Measurements from ENCODE around the gene CLSTN3. TPM values are rescaled to one million over a fixed set of nuclear protein-coding genes. Genes with fewer than 3 reads are reported as not detected.
"Not testable (repeated sequence)": the region's sequence is repeated elsewhere in the genome, so short reads cannot be mapped to it uniquely, and the experiment has no call there.

Gene CLSTN3
- total and polyA plus RNA-seq, 4 donors = 30.8 to 74.2 (median 37.0) TPM

DNA sequence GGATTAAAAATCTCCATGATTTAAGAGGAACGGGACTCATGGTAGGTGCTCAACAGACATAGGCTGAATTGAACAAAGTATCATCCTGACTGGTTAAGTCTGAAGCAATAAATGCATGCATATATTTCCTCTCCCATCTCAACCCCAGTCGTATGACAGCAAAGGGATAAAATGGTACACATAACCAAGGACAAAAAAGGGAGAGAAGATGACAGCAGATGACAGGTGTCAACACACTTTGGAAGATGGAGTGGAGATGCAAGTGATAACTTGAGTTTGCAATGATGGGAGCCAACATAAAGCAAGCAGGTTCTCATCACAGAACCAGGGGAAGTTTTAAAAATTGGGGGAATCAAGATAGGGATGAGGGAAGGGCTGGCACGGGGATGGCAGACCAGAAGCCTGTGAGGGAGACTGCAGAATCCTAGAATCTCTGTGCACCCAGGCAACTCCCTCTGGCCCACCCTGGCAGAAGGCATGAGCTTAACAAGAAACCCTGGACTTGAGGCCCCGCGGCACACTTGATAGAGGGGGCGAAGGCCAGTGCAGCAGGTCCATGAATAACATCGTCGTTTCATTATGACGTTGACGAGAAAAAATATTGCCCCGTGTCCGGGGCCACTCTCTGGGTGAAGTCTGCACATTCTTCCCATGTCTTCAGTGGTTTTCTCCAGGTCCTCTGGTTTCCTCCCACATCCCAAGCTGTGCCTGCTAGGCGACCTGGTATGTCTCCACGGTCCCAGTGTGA, 26.2 kb upstream of the CLSTN3 start:
- Histone ChIP-seq H3K4me1 (ENCODE audit: control insufficient read depth in 5 of 5, insufficient read depth in 5 of 5, low read length in 5 of 5) (peaks cover 0 to 4% (median 0%) of the 10 kb centered on the region in 5 donors), H3K36me3 (ENCODE audit: control insufficient read depth in 4 of 4, insufficient read depth in 4 of 4, low read length in 4 of 4) (peaks cover 0 to 19% (median 8%) of the 10 kb centered on the region in 4 donors), H3K4me3 (no peak overlapping the region), H3K9ac (ENCODE audit: insufficient read depth in 1 of 2, low read length in 2 of 2) (no peak overlapping the region), H3K27ac (ENCODE audit: low read depth in 1 of 2, low read length in 1 of 2) (no peak overlapping the region), H3K27me3 (ENCODE audit: control insufficient read depth in 3 of 3, insufficient read depth in 3 of 3, low read length in 2 of 3) (no peaks in the 10 kb centered on the region), H3K9me3 (ENCODE audit: control insufficient read depth in 4 of 4, insufficient read depth in 3 of 4, low read length in 3 of 4) (no peaks in the 10 kb centered on the region)
- ATAC-seq (ENCODE audit: insufficient read depth, low FRiP score) (no peak), DNase-seq (no peak)
- 94 to 96% methylated on average over 14 of the region's 14 CpGs for WGBS, 2 donors
- TF ChIP-seq CTCF (IDR thresholded peaks at IDR 0.05; ENCODE audit: control extremely low read depth, extremely low read depth) = no peak

GRCh38 chr12:7106082-7106481, 24.1 kb upstream of the CLSTN3 start:
- no peak for TF ChIP-seq CTCF (IDR thresholded peaks at IDR 0.05; ENCODE audit: control extremely low read depth, extremely low read depth)
- Histone ChIP-seq H3K9ac (ENCODE audit: insufficient read depth in 1 of 2, low read length in 2 of 2) (no peak overlapping the region), H3K9me3 (ENCODE audit: control insufficient read depth in 4 of 4, insufficient read depth in 3 of 4, low read length in 3 of 4) (no peaks in the 10 kb centered on the region), H3K4me1 (ENCODE audit: control insufficient read depth in 5 of 5, insufficient read depth in 5 of 5, low read length in 5 of 5) (peaks cover 0 to 10% (median 5%) of the 10 kb centered on the region in 5 donors), H3K4me3 (no peak overlapping the region), H3K27me3 (ENCODE audit: control insufficient read depth in 3 of 3, insufficient read depth in 3 of 3, low read length in 2 of 3) (no peaks in the 10 kb centered on the region), H3K27ac (ENCODE audit: low read depth in 1 of 2, low read length in 1 of 2) (no peak overlapping the region), H3K36me3 (ENCODE audit: control insufficient read depth in 4 of 4, insufficient read depth in 4 of 4, low read length in 4 of 4) (peaks cover 0 to 13% (median 5%) of the 10 kb centered on the region in 4 donors)
- DNase-seq (no peak), ATAC-seq (ENCODE audit: insufficient read depth, low FRiP score) (no peak)
- WGBS, 2 donors = 97 to 98% methylated on average over 1 of the region's 1 CpG

- not testable (repeated sequence) for DNase-seq; H3K36me3 ChIP-seq (ENCODE audit: control insufficient read depth in 4 of 4, insufficient read depth in 4 of 4, low read length in 4 of 4); ATAC-seq (ENCODE audit: insufficient read depth, low FRiP score); H3K4me3 ChIP-seq; H3K9ac ChIP-seq (ENCODE audit: insufficient read depth in 1 of 2, low read length in 2 of 2); H3K9me3 ChIP-seq (ENCODE audit: control insufficient read depth in 4 of 4, insufficient read depth in 3 of 4, low read length in 3 of 4); H3K27me3 ChIP-seq (ENCODE audit: control insufficient read depth in 3 of 3, insufficient read depth in 3 of 3, low read length in 2 of 3)
- Histone ChIP-seq H3K27ac (ENCODE audit: low read depth in 1 of 2, low read length in 1 of 2) (peak overlapping the region in 1 of 2 donors; percentile 10), H3K4me1 (ENCODE audit: control insufficient read depth in 5 of 5, insufficient read depth in 5 of 5, low read length in 5 of 5) (peaks cover 0 to 10% (median 5%) of the 10 kb centered on the region in 5 donors)
- WGBS, 2 donors = 95 to 96% methylated on average over 5 of the region's 5 CpGs
Observed at GRCh38 chr12:7107181-7107580, 23.0 kb upstream of the CLSTN3 start.

DNA sequence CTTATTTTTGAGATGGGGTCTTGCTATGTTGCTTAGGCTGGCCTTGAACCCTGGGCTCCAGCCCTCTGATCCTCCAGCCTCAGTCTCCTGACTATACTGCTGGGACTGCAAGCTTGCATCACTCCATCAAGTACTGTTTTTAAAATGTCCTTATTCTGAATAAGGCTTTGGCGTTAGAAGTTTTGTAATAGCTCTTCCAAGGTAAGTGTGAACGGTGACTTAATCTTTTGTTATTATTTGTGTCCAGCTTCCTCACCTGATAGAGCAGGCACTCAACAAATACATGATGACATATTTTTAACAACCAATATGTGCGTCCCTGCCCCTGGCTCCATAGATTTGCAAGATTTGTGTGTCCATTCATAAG, 22.6 kb upstream of the CLSTN3 start:
- Histone ChIP-seq H3K27ac (ENCODE audit: low read depth in 1 of 2, low read length in 1 of 2) (peak overlapping the region; percentile 67 to 96), H3K4me3 (peak overlapping the region; percentile 72), H3K27me3 (ENCODE audit: control insufficient read depth in 3 of 3, insufficient read depth in 3 of 3, low read length in 2 of 3) (no peaks in the 10 kb centered on the region), H3K9ac (ENCODE audit: insufficient read depth in 1 of 2, low read length in 2 of 2) (no peak overlapping the region), H3K9me3 (ENCODE audit: control insufficient read depth in 4 of 4, insufficient read depth in 3 of 4, low read length in 3 of 4) (no peaks in the 10 kb centered on the region), H3K36me3 (ENCODE audit: control insufficient read depth in 4 of 4, insufficient read depth in 4 of 4, low read length in 4 of 4) (peaks cover 0 to 8% (median 3%) of the 10 kb centered on the region in 4 donors), H3K4me1 (ENCODE audit: control insufficient read depth in 5 of 5, insufficient read depth in 5 of 5, low read length in 5 of 5) (peaks cover 0 to 12% (median 5%) of the 10 kb centered on the region in 5 donors)
- peak; percentile 23 for ATAC-seq (ENCODE audit: insufficient read depth, low FRiP score)
- TF ChIP-seq CTCF (IDR thresholded peaks at IDR 0.05; ENCODE audit: control extremely low read depth, extremely low read depth) = no peak
- DNase-seq = peak in 2 of 3 donors; percentile 28 to 41
- WGBS, 2 donors = 29 to 32% methylated on average over 3 of the region's 3 CpGs

All from lung (tissue), 12 donors.